Stimulated activated CD8-positive, alpha-beta memory T cell treated with anti-CD3 and anti-CD28 coated beads, Interleukin-12 subunit alpha, Interleukin-12 subunit beta, amount 100 ng/mL, for 24 hours (primary cell): ENCODE results near the gene USP5.
"Not testable (repeated sequence)": the region's sequence is repeated elsewhere in the genome, so short reads cannot be mapped to it uniquely, and the experiment has no call there.

Source experiments
- DNase-seq: peaks from one replicate; pipeline ENCODE4 v3.0.0-alpha.2; 2020; ENCODE audit errors: extremely low read depth

USP5 gene

DNA sequence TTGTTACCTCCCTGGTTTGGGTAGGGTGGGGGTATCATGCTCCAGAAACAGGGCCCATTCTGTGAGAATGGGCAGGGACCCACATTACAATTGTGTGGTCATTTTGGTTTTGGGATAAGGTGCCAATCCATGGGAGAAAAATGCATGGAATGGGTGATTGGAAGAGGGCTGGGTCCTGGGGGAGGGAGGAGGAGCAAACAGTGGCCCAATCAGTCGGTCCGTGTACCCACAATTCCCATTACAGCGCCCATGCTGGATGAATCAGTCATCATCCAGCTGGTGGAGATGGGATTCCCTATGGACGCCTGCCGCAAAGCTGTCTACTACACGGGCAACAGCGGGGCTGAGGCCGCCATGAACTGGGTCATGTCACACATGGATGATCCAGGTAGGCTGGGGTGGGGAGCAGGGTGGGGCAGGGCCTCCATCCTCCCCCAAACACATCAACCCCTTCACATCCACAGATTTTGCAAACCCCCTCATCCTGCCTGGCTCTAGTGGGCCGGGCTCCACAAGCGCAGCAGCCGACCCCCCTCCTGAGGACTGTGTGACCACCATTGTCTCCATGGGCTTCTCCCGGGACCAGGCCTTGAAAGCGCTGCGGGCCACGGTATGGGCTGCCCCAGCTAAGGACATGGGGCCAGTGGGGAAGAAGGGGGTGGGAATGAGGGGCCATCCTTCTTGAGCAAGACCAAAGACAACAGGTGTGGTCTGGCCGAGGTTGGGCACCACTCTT is 11.8 kb downstream of the USP5 start:
- no peak for DNase-seq

DNA sequence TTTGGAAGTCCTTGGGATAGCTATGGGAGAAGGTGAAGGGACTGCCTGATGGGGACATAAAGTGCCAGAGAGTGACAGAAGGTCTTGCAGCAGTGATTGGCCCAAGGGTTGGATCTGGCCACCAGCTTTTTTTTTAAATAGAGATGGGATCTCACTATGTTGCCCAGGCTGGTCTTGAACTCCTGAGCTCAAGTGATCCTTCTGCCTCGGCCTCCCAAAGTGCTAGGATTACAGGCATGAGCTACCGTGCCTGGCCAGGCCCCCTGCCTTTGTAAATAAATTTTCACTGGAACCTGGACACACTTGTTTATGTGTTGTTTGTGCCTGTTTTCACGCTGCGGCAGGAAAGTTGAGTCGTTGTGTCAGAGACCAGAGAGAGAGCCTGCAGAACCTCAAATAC is 13.4 kb downstream of the USP5 start:
- DNase-seq = not testable (repeated sequence)

DNA sequence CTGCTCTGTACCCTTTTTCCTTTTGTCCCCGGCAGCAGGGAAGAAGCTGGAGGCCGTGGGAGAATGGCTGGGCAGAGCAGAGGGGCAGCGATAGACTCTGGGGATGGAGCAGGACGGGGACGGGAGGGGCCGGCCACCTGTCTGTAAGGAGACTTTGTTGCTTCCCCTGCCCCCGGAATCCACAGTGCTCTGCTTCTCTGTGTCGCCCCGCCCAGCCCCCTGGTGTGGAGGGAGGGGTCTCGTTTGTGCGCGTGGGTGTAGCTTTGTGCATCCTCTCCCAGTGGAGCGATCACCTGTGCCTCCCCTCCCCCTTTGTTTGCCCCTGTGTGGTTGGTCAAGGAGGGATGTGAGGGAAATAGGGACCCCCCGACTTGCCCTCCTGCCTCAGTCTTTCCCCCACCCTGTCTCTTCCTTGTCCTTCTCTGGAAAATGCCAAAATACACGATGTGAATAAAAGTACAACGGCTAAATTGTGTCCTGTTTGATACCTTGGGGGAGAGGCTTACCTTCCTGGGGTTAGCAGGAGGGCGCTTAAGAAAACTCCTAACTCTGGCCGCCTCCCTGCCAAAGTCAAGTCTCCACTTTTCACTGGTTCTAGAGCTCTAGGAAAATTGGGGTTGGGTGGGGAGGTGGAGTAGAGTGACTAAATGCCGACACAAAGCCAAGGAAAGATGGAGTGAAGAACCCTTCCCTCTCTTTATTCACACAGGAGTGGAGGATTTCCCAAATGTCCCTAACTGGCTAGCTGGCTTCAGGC is 14.4 kb downstream of the USP5 start:
- no peak for DNase-seq

DNA sequence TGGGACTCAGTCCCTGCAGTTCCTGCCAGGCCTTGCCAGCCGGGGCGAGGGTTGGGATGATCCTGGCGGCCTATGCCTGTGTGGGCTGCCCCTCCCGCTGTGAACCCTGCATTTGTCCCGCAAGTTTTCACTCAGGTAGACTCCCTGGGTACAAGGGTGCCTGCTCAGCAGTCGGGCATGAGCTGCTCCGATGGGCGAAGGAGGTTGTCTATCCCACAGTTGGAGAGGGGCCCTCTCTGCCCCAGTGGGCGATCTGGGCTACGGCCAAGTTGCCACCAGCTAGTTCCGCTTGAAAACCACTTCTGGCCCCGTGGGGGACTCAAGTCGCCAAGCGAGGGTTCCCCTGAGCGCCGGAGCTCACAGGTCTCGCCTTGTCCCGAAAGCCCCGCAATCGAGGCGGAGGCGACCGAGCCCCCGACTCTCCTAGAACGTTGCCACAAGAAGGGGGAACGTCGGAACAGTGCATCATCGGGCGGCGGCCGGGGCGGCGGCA is 15.0 kb downstream of the USP5 start:
- DNase-seq = no peak

DNA sequence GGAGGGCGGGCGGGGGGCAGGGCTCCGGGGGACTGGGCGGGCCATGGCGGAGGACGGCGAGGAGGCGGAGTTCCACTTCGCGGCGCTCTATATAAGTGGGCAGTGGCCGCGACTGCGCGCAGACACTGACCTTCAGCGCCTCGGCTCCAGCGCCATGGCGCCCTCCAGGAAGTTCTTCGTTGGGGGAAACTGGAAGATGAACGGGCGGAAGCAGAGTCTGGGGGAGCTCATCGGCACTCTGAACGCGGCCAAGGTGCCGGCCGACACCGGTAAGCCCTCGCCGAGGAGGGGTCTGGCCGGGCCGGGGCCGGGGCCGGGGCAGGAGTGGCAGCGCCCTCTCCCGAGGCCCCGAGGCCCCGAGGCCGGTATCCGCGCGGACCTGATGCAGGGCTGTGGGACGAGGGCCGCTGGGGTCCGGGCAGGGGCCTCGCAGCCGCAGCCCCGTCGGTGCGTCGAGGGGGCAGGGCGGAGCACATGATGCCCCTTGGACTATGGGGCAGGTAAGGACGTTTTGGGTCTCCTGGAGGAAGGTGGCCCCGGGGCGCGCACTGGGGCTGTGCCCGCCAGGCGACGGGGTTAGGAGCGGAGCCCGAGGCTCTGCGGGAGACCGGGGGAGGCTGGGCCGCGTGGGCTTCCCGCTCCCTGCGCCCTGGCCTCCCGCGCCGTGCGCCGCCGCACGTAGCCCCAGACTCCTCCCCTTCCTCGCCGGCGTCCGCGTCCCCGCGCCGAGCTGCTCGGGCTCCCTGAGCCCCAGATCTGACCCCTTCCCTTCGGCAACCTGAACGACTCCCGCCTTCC is 15.7 kb downstream of the USP5 start, which contains the start of gene TPI1:
Gene TPI1 (plus strand): TSS at position 119 of the 798 bp plus-strand sequence. CDS start 36 bp downstream, at position 155.
- peak; percentile 58 for DNase-seq

DNA sequence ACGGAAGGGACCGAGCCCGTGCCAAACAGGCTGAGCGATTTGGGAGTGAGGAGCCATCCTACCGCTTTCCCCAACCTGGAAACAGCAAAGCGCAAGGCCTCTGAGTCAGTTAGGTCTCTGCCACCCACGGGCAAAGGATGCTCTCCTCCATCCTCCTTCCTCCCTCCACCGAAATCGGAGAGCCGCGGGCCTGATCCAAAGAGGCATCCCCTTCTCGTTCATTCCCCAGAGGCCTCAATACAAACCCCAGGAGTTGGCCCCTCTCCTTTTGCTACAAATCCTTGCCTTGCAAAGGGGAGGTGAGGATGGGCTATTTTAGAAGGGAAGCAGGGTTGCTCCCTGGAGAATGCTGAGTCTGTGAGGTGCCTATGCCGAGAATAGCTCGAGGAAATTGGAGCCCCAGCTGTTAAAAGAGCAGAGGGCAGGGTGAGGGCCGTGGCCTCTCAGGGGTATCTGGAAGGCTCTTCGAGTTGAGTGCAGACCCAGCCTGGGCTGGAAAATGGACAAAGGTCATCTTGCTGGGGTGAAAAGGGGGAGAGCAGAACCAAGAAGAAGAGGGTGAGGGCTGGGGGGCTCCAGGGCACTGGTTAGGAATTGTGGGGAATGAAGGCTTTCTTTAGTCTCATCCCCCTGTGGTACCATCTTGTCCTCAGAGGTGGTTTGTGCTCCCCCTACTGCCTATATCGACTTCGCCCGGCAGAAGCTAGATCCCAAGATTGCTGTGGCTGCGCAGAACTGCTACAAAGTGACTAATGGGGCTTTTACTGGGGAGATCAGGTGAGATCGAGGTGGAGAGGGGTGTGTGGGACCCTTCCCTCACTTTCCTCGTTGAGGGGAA is 16.5 kb downstream of the USP5 start:
- no peak for DNase-seq

DNA sequence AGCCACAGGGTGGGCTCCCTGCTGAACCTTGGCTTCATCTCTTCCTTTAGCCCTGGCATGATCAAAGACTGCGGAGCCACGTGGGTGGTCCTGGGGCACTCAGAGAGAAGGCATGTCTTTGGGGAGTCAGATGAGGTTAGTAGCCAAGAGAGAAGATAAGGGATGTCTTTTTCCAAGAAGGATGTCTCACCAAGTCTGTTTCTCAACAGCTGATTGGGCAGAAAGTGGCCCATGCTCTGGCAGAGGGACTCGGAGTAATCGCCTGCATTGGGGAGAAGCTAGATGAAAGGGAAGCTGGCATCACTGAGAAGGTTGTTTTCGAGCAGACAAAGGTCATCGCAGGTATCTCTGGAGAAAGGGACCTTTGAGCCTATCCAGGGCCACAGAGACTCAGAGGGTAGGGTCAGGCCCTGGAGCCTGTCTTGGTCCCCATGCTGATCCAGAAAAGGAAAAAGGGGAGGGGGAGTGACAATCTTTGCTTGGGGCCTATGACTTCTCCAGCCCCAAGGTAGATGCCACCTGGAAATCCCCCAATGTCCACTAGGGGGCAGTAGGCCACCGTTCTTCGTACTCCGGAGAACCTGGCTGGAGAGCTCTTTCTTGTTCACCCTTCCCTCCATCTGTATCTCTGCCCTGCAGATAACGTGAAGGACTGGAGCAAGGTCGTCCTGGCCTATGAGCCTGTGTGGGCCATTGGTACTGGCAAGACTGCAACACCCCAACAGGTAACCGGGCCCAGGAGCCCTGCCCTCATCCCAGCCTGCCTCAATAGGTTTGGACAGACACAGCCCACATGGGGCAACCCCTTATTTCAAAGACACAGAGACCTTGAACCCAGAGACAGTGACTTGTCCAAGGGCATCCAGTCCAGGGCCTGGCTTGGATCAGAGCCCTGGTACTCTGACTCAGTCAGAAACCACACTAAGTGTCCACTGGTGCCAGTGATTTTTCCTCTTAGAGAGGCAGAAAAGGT is 17.4 kb downstream of the USP5 start:
- DNase-seq = peak; percentile 57

DNA sequence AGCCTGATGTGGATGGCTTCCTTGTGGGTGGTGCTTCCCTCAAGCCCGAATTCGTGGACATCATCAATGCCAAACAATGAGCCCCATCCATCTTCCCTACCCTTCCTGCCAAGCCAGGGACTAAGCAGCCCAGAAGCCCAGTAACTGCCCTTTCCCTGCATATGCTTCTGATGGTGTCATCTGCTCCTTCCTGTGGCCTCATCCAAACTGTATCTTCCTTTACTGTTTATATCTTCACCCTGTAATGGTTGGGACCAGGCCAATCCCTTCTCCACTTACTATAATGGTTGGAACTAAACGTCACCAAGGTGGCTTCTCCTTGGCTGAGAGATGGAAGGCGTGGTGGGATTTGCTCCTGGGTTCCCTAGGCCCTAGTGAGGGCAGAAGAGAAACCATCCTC is 18.4 kb downstream of the USP5 start:
- not testable (repeated sequence) for DNase-seq

DNA sequence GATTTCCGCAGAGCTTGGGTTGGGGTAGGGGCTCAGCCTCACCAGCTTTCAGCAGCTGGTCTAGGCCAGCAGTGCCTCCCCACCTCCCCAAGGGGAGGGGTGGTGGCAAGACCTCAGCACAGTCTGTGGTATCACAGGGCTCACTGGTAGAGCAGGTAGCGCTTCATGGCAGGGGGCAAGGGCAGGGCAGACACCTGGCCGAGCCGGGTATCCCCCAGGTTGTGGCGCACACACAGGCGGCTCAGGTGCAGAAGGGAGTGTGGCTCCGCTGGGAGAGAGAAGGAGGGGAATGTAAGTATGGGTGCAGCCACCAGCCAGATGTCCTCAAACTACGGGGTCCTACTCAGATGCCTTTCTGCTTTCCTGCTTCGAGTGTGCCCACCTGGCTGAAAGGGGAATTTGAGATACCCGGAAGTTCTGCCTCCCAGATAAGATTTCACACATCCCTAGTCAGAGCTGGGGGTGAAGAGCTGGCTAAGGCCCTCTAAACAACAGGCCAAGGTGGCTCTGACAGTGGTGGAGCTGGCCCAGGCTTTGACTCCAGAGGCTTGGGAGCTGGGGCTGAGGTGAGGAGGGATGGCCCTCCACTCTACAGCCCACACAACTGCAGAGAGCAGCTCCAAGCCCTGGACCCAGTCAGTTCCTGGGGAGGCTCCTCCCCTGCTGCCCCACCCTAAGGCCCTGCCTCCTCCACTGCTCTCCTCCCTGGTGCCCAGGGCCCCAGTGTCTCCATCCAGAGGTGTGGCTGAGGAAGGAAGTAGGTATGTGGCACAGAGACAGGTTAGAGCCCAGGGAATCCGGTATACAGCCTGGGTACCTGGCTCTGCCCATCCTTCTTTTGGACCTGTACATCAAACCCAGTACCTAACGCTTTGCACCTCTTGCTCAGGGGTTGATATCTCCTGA is 19.4 kb downstream of the USP5 start:
- no peak for DNase-seq

DNA sequence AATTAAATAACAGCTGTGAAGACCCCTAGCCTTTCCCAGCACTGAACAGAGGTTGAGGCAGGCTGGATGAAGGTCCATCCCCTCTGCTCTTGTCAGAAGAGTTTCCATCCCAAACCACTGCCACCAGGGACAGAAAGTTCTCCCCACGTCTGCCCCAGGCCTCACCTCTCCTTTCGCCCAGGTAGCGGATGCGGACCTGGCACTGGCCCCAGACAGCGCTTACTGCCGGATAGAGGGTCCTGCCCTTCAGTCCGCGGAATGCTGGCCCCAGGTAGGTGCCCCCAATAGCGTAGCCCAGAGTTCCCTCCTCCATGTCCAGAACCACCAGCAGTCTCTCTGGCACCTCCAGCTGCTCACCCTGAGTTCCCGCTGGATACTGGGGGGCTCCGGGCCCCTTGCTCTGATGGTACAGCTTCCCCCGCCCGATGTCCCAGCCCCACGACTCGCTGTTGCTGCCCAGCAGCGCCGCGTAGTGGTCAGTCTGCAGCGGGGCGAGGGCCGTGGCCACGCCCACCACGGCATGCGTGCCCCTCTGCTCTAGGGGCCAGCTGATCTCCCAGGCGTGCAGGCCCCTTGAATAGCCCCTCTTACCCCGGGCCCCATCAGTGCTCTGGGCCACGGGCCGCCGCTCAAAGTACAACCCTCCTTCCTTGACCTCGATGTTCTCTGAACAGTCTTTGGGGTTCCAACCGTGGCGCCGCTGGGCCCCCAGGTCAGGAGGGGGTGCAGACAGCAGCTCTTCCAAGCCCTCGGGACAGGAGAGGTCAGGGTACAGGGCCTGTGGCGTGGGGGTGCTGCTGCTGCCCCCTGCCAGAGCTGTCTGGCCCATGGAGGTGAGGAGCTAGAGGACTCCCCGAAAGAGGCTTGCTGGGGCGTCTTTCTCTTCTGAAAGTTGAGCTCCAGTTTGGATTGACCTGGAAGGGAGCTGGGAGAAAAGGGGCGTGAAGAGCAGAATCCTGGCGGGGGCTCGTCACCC is 20.4 kb downstream of the USP5 start:
- peak; percentile 55 for DNase-seq

DNA sequence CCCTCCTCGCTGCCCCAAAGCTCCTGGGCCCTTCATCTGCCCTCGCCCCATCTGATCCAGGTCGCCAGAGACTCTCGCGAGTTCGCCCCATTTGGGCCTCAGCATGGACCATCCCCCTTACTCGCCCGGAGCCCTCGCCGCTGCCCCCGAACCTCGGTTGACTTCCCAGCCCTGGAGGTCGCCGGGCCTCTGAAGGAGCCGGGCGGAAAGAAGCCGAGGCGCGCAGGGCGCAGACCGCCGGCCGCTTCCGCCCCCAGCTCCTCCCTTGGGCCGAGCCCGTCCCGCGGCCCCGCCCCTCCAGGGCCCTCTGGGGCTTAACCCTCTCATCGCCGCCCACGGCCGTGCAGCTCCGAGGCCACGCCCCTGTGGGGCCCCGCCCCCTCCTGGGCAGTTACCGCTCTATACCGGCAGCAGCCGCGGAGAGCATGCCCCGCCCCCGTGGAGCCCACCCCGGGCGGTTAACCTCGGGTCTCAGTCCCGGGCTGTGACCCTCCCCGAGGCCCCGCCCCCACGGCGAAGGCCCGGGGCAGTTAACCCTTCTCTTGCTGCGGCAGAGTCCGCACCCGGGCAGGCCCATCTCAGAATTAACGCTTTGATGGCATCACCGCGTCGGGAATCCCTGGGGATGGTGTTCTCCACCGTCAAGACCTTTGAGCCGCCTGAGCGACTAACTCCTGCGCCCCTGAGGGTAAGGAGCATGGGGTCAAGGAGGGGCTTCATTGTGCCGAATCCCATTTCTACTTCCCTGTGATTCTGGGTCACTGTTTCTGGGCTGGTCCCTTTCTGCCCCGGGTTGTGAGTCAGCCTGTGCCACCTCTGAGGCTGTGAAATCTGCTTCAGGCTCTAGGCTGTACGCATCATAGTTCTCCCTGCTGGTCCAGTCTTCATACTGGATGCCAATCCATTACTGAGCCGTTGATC is 21.4 kb downstream of the USP5 start, which contains the start of gene SPSB2:
Gene SPSB2 (minus strand): TSS at position 210 of the 921 bp plus-strand sequence. CDS start 402 bp downstream, outside the sequence.
- DNase-seq = peak; percentile 99

DNA sequence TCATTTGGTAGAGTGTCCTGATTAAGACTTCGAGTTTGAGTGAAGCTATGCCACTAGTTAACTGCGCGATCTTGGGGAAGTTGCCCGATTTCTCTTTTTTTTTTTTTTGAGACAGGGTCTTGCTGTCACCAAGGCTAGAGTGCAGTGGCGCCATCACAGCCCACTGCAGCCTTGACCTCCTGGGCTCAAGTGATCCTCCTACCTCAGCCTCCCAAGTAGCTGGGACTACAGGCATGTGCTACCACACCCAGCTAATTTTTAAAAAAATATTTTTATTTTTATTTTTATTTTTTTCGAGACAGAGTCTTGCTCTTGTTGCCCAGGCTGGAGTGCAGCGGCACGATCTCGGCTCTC is 22.0 kb downstream of the USP5 start:
- DNase-seq = not testable (repeated sequence)

DNA sequence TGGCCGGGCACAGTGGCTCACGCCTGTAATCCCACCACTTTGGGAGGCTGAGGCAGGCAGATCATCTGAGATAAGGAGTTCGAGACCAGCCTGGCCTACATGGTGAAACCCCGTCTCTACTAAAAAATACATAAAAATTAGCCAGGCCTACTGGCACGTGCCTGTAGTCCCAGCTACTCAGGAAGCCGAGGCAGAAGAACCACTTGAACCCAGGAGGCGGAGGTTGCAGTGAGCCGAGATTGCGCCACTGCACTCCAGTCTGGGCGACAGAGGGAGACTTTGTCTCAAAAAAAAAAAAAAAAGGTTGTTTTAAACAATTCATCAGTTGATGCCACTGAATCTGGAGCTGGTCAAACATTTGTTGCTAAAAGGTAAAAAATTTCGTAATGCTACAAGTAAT is 27.9 kb downstream of the USP5 start:
- DNase-seq = not testable (repeated sequence)

DNA sequence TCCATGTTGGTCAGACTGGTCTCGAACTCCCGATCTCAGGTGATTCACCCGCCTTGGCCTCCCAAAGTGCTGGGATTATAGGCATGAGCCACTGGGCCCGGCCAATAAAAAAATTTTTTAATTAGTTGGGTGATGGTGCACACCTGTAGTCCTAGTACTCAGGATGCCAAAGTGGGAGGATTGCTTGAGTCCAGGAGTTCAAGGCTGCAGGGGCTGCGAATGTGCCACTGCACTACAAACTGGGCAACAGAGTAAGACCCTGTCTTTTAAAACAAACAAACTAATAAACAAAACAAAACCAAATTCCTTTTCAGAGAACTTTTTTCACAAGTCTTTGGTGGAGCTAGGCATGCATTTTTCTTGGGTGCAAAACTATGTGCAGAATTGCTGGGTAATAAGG is 31.3 kb downstream of the USP5 start:
- DNase-seq = no peak

DNA sequence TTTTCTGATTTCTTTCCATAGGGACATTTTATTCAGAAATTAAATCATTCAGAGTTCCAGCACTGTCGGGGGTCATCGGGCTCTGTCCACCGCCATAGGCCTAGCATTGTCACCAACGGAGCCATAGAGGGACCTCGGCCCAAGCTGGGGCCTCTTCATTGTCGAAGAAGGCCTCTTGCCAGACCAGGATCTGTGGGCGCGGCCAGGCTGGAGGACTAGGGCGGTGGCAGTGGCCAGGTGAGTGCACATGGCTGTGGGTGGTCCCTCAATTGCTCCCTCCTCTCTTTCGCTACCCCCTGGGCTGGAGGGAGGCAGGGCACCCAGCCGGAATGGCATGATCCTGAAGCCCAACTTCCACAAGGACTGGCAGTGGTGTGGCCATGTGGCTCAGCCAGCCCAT is 31.7 kb downstream of the USP5 start:
- no peak for DNase-seq

DNA sequence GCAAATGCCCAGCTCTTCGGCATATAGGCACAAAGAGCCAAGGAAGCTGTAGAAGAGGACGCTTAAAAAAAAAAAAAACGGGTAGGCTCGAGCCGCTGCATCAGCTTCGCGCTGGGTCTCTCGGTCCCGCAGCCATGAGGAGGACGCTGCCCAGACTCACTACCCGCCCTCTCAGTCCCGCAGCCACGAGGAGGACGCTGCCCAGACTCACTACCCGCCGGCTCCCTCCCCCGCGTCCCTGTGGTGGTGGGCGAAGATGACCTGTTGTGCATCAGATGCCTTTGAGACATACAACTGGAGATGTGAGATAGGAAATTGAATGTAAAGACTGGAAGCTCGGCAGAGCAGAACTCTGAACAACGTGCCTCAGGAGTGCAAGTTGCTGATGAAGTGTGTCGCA is 32.6 kb downstream of the USP5 start:
- no peak for DNase-seq
